Body of pancreas (tissue), 4 donors: ENCODE results near the gene PPP2R2B.

Experiments
- POLR2A ChIP-seq, 3 donors: fragments of 450-650 bp; IDR thresholded peaks; one replicate each; pipeline ENCODE4 v1.6.1; 2016; ENCODE audit warnings: antibody characterized with exemption in 3 of 3, mild to moderate bottlenecking in 2 of 3
- TF ChIP-seq, protein P1 (sequence below), 7 experiments: fragments of 450-650 bp in 4 of 7; fragments of 200-600 bp in 3 of 7; sonication (generic) in 3 of 7; IDR thresholded peaks; one replicate each; pipeline ENCODE4 v1.5.1; 2016 to 2019; ENCODE audit warnings: antibody characterized with exemption in 7 of 7

- no peak for TF ChIP-seq POLR2A (IDR thresholded peaks at IDR 0.05)
- TF ChIP-seq, protein P1, sequence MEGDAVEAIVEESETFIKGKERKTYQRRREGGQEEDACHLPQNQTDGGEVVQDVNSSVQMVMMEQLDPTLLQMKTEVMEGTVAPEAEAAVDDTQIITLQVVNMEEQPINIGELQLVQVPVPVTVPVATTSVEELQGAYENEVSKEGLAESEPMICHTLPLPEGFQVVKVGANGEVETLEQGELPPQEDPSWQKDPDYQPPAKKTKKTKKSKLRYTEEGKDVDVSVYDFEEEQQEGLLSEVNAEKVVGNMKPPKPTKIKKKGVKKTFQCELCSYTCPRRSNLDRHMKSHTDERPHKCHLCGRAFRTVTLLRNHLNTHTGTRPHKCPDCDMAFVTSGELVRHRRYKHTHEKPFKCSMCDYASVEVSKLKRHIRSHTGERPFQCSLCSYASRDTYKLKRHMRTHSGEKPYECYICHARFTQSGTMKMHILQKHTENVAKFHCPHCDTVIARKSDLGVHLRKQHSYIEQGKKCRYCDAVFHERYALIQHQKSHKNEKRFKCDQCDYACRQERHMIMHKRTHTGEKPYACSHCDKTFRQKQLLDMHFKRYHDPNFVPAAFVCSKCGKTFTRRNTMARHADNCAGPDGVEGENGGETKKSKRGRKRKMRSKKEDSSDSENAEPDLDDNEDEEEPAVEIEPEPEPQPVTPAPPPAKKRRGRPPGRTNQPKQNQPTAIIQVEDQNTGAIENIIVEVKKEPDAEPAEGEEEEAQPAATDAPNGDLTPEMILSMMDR (IDR thresholded peaks at IDR 0.05), result no peak
Measured at GRCh38 chr5:146607659-146608332, 270.8 kb downstream of the PPP2R2B start.
